Mesothelial cell of epicardium (in vitro differentiated cells): Measurements from ENCODE around the gene MAN1B1. TPM values are rescaled to one million over a fixed set of nuclear protein-coding genes. Genes with fewer than 3 reads are reported as not detected.
A peak's percentile ranks its signal among the peaks of the same experiment; 100 is the strongest.

Experiments used
- DNase-seq, 2 experiments: peaks; one replicate each; pipeline ENCODE4 v3.0.0; 2021; ENCODE audit warnings: low spot score in 2 of 2; ENCODE audit not compliant: unreplicated experiment in 2 of 2
- H3K27ac Mint-ChIP-seq: 2 replicates; pipeline ENCODE4 v1.8.0; 2021; ENCODE audit warnings: mixed read lengths
- H3K27me3 Mint-ChIP-seq: 2 replicates; pipeline ENCODE4 v1.8.0; 2021; ENCODE audit warnings: low read depth, mixed read lengths
- H3K36me3 Mint-ChIP-seq: 2 replicates; pipeline ENCODE4 v1.8.0; 2021; ENCODE audit warnings: mixed read lengths
- H3K4me1 Mint-ChIP-seq: 2 replicates; pipeline ENCODE4 v1.8.0; 2021; ENCODE audit warnings: mixed read lengths
- H3K4me3 Mint-ChIP-seq: 2 replicates; pipeline ENCODE4 v1.8.0; 2021; ENCODE audit warnings: mild to moderate bottlenecking, moderate library complexity, mixed read lengths
- H3K9me3 Mint-ChIP-seq: 2 replicates; pipeline ENCODE4 v1.8.0; 2021; ENCODE audit warnings: mixed read lengths
- CTCF ChIP-seq: fragments of 200-600 bp; sonication (generic); IDR thresholded peaks from one replicate; pipeline ENCODE4 v1.5.0; 2021; ENCODE audit warnings: antibody characterized with exemption; ENCODE audit not compliant: unreplicated experiment
- total RNA-seq: library from RNA; stranded (reverse); gene quantifications from 3 replicates; pipeline ENCODE4 v1.2.1, GENCODE V29; 2021

The MAN1B1 gene
- total RNA-seq, 1 donor from 2014 or later: 65.1 TPM

- peaks cover 23% of the 10 kb centered on the region for H3K4me1 Mint-ChIP-seq
- peak overlapping the region; percentile 19 for H3K27ac Mint-ChIP-seq
- no peak overlapping the region for H3K4me3 Mint-ChIP-seq
- peaks cover 2% of the 10 kb centered on the region for H3K36me3 Mint-ChIP-seq
- H3K27me3 Mint-ChIP-seq: peaks cover 3% of the 10 kb centered on the region
- H3K9me3 Mint-ChIP-seq: no peaks in the 10 kb centered on the region
- no peak for TF ChIP-seq CTCF
- no peak for DNase-seq
Observed at GRCh38 chr9:137126786-137127185, 40.0 kb downstream of the MAN1B1 start.

GRCh38 chr9:137127301-137128157 is 40.7 kb downstream of the MAN1B1 start:
- no peak for DNase-seq
- Mint-ChIP-seq H3K27ac (peak overlapping the region; percentile 19), H3K27me3 (peaks cover 5% of the 10 kb centered on the region), H3K4me1 (peaks cover 21% of the 10 kb centered on the region), H3K9me3 (no peaks in the 10 kb centered on the region), H3K36me3 (peaks cover 2% of the 10 kb centered on the region), H3K4me3 (peak overlapping the region; percentile 83)
- TF ChIP-seq CTCF: no peak

- peaks cover 2% of the 10 kb centered on the region for H3K36me3 Mint-ChIP-seq
- H3K4me1 Mint-ChIP-seq: peaks cover 21% of the 10 kb centered on the region
- TF ChIP-seq CTCF: no peak
- peaks cover 12% of the 10 kb centered on the region for H3K27me3 Mint-ChIP-seq
- H3K27ac Mint-ChIP-seq: peak overlapping the region; percentile 85
- no peak for DNase-seq
- peak overlapping the region; percentile 83 for H3K4me3 Mint-ChIP-seq
- H3K9me3 Mint-ChIP-seq: no peaks in the 10 kb centered on the region
Observed at GRCh38 chr9:137128158-137128861, 41.5 kb downstream of the MAN1B1 start.

GRCh38 chr9:137128862-137129455 is 42.2 kb downstream of the MAN1B1 start:
- Mint-ChIP-seq H3K4me3 (peak overlapping the region; percentile 83), H3K27ac (peak overlapping the region; percentile 85), H3K9me3 (no peaks in the 10 kb centered on the region), H3K4me1 (peaks cover 21% of the 10 kb centered on the region), H3K36me3 (peaks cover 2% of the 10 kb centered on the region), H3K27me3 (peaks cover 15% of the 10 kb centered on the region)
- DNase-seq: no peak
- no peak for TF ChIP-seq CTCF

GRCh38 chr9:137129456-137130175 is 42.8 kb downstream of the MAN1B1 start:
- H3K27ac Mint-ChIP-seq: peak overlapping the region; percentile 69
- peak; percentile 76 to 88 for DNase-seq
- H3K27me3 Mint-ChIP-seq: peaks cover 20% of the 10 kb centered on the region

More at GRCh38 chr9:137129456-137130175, 42.8 kb downstream of the MAN1B1 start:
- Mint-ChIP-seq H3K9me3 (no peaks in the 10 kb centered on the region), H3K4me1 (peaks cover 21% of the 10 kb centered on the region), H3K4me3 (peak overlapping the region; percentile 83), H3K36me3 (peaks cover 2% of the 10 kb centered on the region)
- TF ChIP-seq CTCF: no peak
